SK-N-SH treated with all-trans-retinoic acid at 6 μM for 48 hours (cell line): Measurements from ENCODE around the gene ADPRHL1.
"Not testable (repeated sequence)": the region's sequence is repeated elsewhere in the genome, so short reads cannot be mapped to it uniquely, and the experiment has no call there.

ENCODE experiments used
- CSDC2 ChIP-seq: fragments of 250-450 bp; sonication (Bioruptor Pico); IDR thresholded peaks from 2 replicates; pipeline ENCODE4 v1.5.0; 2020; ENCODE audit warnings: mild to moderate bottlenecking, moderate library complexity
- ESRRG ChIP-seq: fragments of 250-450 bp; sonication (Bioruptor Pico); IDR thresholded peaks from 2 replicates; pipeline ENCODE4 v1.6.1; 2021; ENCODE audit warnings: mild to moderate bottlenecking
- ISL1 ChIP-seq: fragments of 250-450 bp; sonication (Bioruptor Pico); IDR thresholded peaks from 2 replicates; pipeline ENCODE4 v2.1.2; 2022; ENCODE audit warnings: mild to moderate bottlenecking, moderate library complexity
- RARB ChIP-seq: fragments of 250-450 bp; sonication (Bioruptor Pico); IDR thresholded peaks from 2 replicates; pipeline ENCODE4 v1.8.0; 2021; ENCODE audit warnings: mild to moderate bottlenecking, moderate library complexity
- ZFP3 ChIP-seq: fragments of 250-450 bp; sonication (Bioruptor Pico); IDR thresholded peaks from 2 replicates; pipeline ENCODE4 v1.5.0; 2020; ENCODE audit warnings: mild to moderate bottlenecking, moderate library complexity
- ZNF8 ChIP-seq: fragments of 450-650 bp; formaldehyde crosslinking; IDR thresholded peaks from 2 replicates; pipeline ENCODE4 v1.5.0; 2020; ENCODE audit warnings: mild to moderate bottlenecking, moderate library complexity
- TF ChIP-seq, protein P1 (sequence below): fragments of 250-450 bp; sonication (Bioruptor Pico); IDR thresholded peaks from 2 replicates; pipeline ENCODE4 v1.5.1; 2020; ENCODE audit warnings: low read depth, mild to moderate bottlenecking, moderate library complexity
- TF ChIP-seq, protein P2 (sequence below): fragments of 250-450 bp; sonication (Bioruptor Pico); IDR thresholded peaks from 2 replicates; pipeline ENCODE4 v1.8.0; 2020; ENCODE audit warnings: mild to moderate bottlenecking, moderate library complexity, borderline replicate concordance

- TF ChIP-seq, protein P1, sequence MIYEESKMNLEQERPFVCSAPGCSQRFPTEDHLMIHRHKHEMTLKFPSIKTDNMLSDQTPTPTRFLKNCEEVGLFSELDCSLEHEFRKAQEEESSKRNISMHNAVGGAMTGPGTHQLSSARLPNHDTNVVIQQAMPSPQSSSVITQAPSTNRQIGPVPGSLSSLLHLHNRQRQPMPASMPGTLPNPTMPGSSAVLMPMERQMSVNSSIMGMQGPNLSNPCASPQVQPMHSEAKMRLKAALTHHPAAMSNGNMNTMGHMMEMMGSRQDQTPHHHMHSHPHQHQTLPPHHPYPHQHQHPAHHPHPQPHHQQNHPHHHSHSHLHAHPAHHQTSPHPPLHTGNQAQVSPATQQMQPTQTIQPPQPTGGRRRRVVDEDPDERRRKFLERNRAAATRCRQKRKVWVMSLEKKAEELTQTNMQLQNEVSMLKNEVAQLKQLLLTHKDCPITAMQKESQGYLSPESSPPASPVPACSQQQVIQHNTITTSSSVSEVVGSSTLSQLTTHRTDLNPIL (CRISPR knock-in tag): not testable (repeated sequence)
- TF ChIP-seq CSDC2; ZFP3; ZNF8 (CRISPR knock-in tag); ESRRG (CRISPR knock-in tag); RARB; ISL1 (CRISPR knock-in tag): not testable (repeated sequence)
- TF ChIP-seq, protein P2, sequence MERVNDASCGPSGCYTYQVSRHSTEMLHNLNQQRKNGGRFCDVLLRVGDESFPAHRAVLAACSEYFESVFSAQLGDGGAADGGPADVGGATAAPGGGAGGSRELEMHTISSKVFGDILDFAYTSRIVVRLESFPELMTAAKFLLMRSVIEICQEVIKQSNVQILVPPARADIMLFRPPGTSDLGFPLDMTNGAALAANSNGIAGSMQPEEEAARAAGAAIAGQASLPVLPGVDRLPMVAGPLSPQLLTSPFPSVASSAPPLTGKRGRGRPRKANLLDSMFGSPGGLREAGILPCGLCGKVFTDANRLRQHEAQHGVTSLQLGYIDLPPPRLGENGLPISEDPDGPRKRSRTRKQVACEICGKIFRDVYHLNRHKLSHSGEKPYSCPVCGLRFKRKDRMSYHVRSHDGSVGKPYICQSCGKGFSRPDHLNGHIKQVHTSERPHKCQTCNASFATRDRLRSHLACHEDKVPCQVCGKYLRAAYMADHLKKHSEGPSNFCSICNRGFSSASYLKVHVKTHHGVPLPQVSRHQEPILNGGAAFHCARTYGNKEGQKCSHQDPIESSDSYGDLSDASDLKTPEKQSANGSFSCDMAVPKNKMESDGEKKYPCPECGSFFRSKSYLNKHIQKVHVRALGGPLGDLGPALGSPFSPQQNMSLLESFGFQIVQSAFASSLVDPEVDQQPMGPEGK (CRISPR knock-in tag): not testable (repeated sequence)
These were observed 16.4 kb downstream of the ADPRHL1 start for GRCh38 chr13:113436866-113437265.
